ENCODE data around the gene CYB5B. TPM values are rescaled to one million over a fixed set of nuclear protein-coding genes. Genes with fewer than 3 reads are reported as not detected.

CYB5B gene
- polyA plus RNA-seq, 1 donor (not counting 4 experiments of a cell fraction or from before 2014, with no cell fraction given): 287 TPM

DNA sequence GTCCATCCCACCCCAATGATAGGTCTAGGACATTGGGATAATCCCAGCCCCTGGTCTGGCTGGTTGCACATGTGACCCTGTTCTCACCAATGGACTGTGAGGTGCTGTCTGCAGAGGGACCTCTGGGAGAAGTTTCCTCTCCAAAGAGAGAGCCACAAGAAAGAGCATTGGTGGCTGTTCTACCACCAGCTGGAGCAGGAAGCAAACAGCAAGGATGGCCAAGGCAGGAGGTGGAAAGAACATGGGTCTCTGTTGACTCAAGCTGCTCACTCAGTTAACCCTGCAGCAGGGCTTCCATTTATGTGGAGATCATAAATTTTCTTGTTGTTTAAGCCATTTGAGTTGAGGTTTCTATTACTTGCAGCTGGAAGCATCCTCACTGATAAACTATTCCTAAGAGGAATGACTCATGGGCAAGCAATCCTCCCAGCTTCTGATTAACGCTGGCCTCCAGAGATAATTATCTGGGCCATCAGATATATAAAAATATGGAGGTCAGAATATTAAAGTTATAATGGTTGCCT lies 52.6 kb downstream of the CYB5B start:
- dilution Hi-C loops (cut with MboI; ENCODE audit: extremely low pct_ligation_motif_present, low sequenced_read_pairs): no loop called here
- Histone ChIP-seq H3K79me2 (ENCODE audit: control insufficient read depth, insufficient read depth, low read length) (no peaks in the 10 kb centered on the region), H3K4me3 (ENCODE audit: control insufficient read depth in 2 of 3, extremely low read depth in 1 of 3, insufficient read depth in 2 of 3, low read depth in 1 of 3, low read length in 3 of 3) (no peak overlapping the region), H3K36me3 (ENCODE audit: control insufficient read depth in 2 of 2, extremely low read depth in 1 of 2, insufficient read depth in 2 of 2, low read length in 2 of 2) (no peaks in the 10 kb centered on the region), H3K27me3 (ENCODE audit: control insufficient read depth, extremely low read depth, insufficient read depth, low read length) (no peaks in the 10 kb centered on the region), H3K9ac (ENCODE audit: control insufficient read depth, extremely low read depth, insufficient read depth, low read length) (no peak overlapping the region), H3K4me2 (ENCODE audit: control insufficient read depth, extremely low read depth, insufficient read depth, low read depth, low read length) (peak overlapping the region; percentile 26), H3K4me1 (ENCODE audit: control insufficient read depth, extremely low read depth, insufficient read depth, low read length) (peaks cover 37% of the 10 kb centered on the region), H3K9me3 (ENCODE audit: control insufficient read depth, low read depth, low read length) (peaks cover 6% of the 10 kb centered on the region), H2AFZ (ENCODE audit: control insufficient read depth, low read length) (peak overlapping the region; percentile 17), H4K20me1 (ENCODE audit: control insufficient read depth, extremely low read depth, insufficient read depth, low read length) (no peaks in the 10 kb centered on the region), H3K9me1 (ENCODE audit: control insufficient read depth, extremely low read depth, insufficient read depth, low read length) (no peaks in the 10 kb centered on the region), H3K27ac (ENCODE audit: control insufficient read depth, insufficient read depth, low read length) (peak overlapping the region; percentile 54)
- DNase-seq (ENCODE audit: low read depth, low spot score): peak; percentile 55
- peak; percentile 41 for FAIRE-seq
- TF ChIP-seq, protein P1, sequence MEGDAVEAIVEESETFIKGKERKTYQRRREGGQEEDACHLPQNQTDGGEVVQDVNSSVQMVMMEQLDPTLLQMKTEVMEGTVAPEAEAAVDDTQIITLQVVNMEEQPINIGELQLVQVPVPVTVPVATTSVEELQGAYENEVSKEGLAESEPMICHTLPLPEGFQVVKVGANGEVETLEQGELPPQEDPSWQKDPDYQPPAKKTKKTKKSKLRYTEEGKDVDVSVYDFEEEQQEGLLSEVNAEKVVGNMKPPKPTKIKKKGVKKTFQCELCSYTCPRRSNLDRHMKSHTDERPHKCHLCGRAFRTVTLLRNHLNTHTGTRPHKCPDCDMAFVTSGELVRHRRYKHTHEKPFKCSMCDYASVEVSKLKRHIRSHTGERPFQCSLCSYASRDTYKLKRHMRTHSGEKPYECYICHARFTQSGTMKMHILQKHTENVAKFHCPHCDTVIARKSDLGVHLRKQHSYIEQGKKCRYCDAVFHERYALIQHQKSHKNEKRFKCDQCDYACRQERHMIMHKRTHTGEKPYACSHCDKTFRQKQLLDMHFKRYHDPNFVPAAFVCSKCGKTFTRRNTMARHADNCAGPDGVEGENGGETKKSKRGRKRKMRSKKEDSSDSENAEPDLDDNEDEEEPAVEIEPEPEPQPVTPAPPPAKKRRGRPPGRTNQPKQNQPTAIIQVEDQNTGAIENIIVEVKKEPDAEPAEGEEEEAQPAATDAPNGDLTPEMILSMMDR (optimal IDR thresholded peaks at IDR 0.05 in 1 of 3, IDR thresholded peaks at IDR 0.05 in 1 of 3, conservative IDR thresholded peaks at IDR 0.05 in 1 of 3; ENCODE audit: extremely low read depth in 1 of 3, insufficient read depth in 2 of 3, low read length in 3 of 3): no peak
- TF ChIP-seq EZH2 (IDR thresholded peaks at IDR 0.05; ENCODE audit: low read length): no peak

DNA sequence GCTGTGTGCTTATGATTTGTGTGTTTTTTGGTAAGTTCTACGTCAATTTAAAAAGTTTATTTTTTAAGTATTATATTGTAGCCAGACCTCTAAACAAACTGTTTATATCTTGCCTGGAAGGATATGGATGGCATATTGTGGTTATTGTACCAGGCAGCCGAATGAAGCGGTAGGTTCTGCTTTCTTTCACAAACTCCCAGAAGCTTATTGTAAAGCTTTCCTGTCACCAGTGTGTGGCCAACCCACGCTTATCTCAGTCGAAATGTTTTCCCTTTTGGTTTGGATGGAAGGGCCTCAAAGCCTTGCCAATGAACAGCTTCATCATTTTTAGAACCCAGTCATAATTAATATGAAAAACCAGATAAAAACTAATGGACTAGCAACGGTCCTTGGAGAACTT lies 53.1 kb downstream of the CYB5B start:
- no peak overlapping the region for H3K9ac ChIP-seq (ENCODE audit: control insufficient read depth, extremely low read depth, insufficient read depth, low read length)
- dilution Hi-C loops (cut with MboI; ENCODE audit: extremely low pct_ligation_motif_present, low sequenced_read_pairs): no loop called here
- FAIRE-seq: no peak

More for the DNA sequence above, 53.1 kb downstream of the CYB5B start:
- Histone ChIP-seq H3K27ac (ENCODE audit: control insufficient read depth, insufficient read depth, low read length) (peak overlapping the region; percentile 29), H3K4me3 (ENCODE audit: control insufficient read depth in 2 of 3, extremely low read depth in 1 of 3, insufficient read depth in 2 of 3, low read depth in 1 of 3, low read length in 3 of 3) (no peak overlapping the region), H3K4me2 (ENCODE audit: control insufficient read depth, extremely low read depth, insufficient read depth, low read depth, low read length) (no peak overlapping the region), H3K9me1 (ENCODE audit: control insufficient read depth, extremely low read depth, insufficient read depth, low read length) (no peaks in the 10 kb centered on the region), H3K4me1 (ENCODE audit: control insufficient read depth, extremely low read depth, insufficient read depth, low read length) (peaks cover 43% of the 10 kb centered on the region), H3K79me2 (ENCODE audit: control insufficient read depth, insufficient read depth, low read length) (no peaks in the 10 kb centered on the region), H3K9me3 (ENCODE audit: control insufficient read depth, low read depth, low read length) (peaks cover 6% of the 10 kb centered on the region), H3K27me3 (ENCODE audit: control insufficient read depth, extremely low read depth, insufficient read depth, low read length) (no peaks in the 10 kb centered on the region), H3K36me3 (ENCODE audit: control insufficient read depth in 2 of 2, extremely low read depth in 1 of 2, insufficient read depth in 2 of 2, low read length in 2 of 2) (no peaks in the 10 kb centered on the region), H4K20me1 (ENCODE audit: control insufficient read depth, extremely low read depth, insufficient read depth, low read length) (no peaks in the 10 kb centered on the region), H2AFZ (ENCODE audit: control insufficient read depth, low read length) (no peak overlapping the region)
- no peak for TF ChIP-seq EZH2 (IDR thresholded peaks at IDR 0.05; ENCODE audit: low read length)
- TF ChIP-seq, protein P1 (optimal IDR thresholded peaks at IDR 0.05 in 1 of 3, IDR thresholded peaks at IDR 0.05 in 1 of 3, conservative IDR thresholded peaks at IDR 0.05 in 1 of 3; ENCODE audit: extremely low read depth in 1 of 3, insufficient read depth in 2 of 3, low read length in 3 of 3): no peak
- DNase-seq (ENCODE audit: low read depth, low spot score): no peak
